GM19452 (cell line): ENCODE results near the gene FOXN1.

Experiments
- ATAC-seq: cut with Tn5 transposase; IDR thresholded peaks from one replicate; pipeline ENCODE4 v1.9.1; 2021; ENCODE audit not compliant: unreplicated experiment

Gene FOXN1

GRCh38 chr17:28477928-28478327 lies 28.2 kb upstream of the FOXN1 start:
- ATAC-seq = no peak

GRCh38 chr17:28478712-28479615 lies 27.2 kb upstream of the FOXN1 start:
- ATAC-seq = no peak

- ATAC-seq = no peak
These were observed 25.9 kb upstream of the FOXN1 start for GRCh38 chr17:28480278-28480677.

- ATAC-seq = no peak
These were observed 25.2 kb upstream of the FOXN1 start for GRCh38 chr17:28480799-28481571.

- no peak for ATAC-seq
These were observed 23.5 kb upstream of the FOXN1 start for GRCh38 chr17:28482551-28483199.

DNA sequence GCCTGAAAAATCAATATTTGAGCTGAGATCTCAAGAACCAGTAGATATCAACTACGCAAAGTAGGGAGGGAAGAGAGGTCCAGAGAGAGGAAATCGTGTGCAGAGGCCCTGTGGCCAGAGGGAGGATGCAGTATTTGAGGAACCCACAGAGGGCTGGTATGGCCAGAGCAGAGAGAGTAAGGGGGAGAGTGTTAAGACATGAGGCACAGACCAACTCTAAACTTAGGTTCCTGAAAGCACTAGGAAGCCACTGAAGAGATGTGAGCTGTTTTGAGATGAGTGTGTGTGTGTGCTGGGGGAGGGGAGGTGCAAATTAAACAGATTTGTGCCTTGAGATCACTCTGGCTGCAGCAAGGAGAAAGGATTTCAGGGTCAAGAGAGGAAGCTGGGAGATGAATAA lies 21.9 kb upstream of the FOXN1 start:
- peak; percentile 88 for ATAC-seq

- no peak for ATAC-seq
These were observed 21.1 kb upstream of the FOXN1 start for GRCh38 chr17:28485049-28485448.

DNA sequence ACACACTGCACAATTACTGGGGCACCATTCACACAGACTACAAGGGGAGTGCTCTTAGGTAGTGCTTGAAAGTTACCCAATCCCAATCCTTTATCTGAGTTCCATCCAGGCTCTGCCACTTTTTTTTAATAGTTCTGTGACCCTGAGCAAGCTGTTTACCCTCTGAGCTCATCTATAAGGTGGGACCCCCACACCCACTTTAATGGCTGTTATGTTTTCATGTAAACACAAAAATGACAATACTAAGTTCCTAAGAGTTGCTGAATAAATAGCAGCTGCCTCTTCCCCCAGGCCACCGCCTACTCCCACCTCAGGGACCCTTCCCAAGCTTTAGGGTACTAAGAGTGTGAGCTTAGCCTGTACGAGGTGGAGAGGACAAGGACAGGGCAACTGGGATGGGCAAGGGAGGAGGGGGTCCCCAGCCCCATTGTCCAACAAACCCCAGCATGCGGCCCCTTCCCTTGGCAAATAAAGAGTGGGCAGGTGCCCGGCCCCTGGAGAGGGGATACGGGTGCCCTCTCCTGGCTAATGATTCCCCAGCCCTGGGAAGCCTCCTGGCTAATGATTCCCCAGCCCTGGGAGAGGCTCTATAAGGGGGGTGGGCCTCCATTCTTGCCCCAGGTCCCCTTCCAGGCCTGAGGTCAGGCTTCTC lies 18.1 kb upstream of the FOXN1 start:
- no peak for ATAC-seq

DNA sequence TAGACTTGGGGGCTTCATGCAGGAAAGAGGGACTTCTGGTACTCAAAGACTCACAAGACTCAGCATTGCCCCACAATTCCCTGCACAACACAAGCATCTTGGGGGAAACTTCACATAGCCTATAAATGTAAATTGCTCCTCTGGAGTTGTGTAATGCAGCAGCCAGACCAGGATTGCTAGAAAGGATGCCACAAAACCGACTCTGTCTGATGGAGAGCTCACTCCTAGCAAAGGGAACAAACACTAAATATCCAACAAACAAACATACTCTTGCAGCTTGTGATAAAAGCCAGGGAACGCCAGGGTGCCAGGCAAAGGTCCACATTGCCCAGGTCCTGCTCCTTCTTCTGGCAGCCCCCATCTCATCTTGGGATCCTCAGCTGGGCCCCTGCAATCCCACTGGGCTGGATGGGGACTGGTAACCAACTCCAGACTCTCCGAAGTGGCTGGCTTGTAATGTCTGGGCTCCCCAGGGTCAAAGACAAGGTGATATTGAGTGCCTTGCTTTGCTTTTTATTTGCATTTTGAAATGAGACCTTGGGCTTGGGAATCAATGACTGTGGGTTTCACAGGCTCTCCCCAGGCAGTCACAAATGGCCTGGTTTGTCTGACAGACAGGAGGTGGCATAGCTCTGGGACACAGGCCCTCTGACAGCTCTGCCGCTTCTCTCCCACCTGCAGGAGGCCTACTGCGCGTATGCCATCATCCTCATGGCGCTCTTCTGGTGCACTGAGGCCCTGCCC lies 17.4 kb upstream of the FOXN1 start:
- ATAC-seq = no peak

DNA sequence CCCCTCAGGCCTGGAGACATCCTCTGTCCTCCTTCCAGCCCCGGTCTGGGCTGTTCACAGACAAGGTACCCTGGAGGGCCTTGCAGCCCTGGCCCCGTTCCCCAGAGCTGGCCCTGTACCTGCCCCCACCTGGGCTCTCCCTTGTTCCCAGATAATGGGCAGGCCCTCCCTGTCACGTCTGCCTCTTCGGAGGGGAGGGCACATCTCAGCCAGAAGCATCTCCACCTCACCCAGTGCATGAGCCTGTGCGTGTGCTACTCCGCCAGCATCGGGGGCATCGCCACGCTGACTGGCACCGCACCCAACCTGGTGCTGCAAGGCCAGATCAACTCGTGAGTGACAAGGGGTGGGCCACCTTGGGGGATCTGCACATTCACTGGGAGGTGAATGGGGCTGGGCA lies 14.9 kb upstream of the FOXN1 start:
- no peak for ATAC-seq

DNA sequence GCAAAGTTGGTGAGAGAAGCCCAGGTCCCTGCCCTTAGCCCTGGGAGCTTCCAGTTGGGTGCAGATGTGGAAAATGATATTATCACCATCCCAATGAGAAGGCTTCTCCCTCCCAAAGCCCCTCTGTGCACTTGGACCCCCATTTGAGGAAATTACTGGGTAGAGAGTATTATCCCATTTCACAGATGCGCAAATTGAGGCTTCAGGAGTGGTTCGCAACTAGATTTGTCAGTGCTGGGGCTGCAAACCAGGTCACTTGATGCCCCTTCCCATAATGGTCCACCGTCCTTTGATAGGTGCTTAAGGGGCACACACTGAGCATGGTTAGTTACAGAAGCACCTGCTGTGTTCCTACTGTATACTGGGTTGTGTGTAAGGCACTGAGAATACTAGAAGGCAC lies 14.3 kb upstream of the FOXN1 start:
- ATAC-seq = no peak

GRCh38 chr17:28492352-28493310 lies 13.5 kb upstream of the FOXN1 start:
- no peak for ATAC-seq

- ATAC-seq = no peak
These were observed 12.7 kb upstream of the FOXN1 start for GRCh38 chr17:28493460-28493859.

DNA sequence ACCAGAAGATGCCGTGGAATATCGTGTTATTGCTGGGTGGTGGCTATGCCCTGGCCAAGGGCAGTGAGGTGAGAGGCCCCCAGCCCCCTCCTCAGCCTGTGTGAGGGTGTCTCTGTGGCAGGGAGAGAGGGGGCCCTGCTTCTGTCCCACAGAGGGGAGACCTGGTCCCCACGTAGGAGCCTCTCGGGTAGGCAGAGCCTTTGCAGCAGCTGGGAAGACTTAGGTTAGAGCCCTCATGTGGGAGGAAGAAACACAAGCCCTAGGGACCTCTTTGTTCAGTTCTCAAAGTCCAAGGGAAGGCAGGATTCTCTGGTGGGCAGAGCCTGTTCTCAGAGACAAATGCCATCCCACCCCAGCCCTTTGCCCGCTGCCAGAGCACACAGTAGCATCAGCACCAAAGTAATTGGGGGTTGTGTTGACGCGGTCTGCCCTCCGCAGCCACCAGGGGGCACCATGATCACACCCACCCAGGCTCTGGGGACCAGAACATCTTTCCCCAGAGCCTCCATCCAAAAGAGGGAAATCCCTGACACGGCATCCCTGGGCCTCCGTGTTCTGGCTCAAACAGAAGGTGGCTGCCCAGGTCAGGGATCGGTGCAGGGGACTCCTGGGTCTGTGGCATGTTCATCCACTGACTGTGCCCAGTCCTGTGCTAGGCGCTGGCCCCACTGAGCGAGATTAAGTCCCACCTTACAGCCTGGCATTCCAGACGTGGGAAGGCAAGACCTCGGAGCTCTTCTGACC lies 11.5 kb upstream of the FOXN1 start:
- ATAC-seq = no peak

DNA sequence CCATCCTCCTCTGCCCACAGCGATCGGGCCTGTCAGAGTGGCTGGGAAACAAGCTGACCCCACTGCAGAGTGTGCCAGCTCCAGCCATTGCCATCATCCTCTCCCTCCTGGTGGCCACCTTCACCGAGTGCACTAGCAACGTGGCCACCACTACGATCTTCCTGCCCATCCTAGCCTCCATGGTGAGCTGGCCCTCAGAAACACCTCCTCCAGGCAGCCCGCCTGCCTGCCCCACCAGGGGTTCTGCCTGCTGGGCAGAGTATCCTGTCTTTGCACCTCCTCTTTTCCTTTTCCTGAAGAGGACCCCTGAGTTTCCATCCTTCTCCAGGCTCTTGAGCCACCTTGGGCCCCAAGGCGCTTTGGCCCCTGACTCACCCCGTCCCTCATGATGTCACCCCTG lies 10.5 kb upstream of the FOXN1 start:
- no peak for ATAC-seq

- no peak for ATAC-seq
These were observed 8.2 kb upstream of the FOXN1 start for GRCh38 chr17:28497931-28498330.

GRCh38 chr17:28498652-28499363 lies 7.3 kb upstream of the FOXN1 start:
- no peak for ATAC-seq

GRCh38 chr17:28499364-28499664 lies 6.8 kb upstream of the FOXN1 start:
- no peak for ATAC-seq
